H1 (cell line): ENCODE results near the gene PAPSS2. TPM values are rescaled to one million over a fixed set of nuclear protein-coding genes. Genes with fewer than 3 reads are reported as not detected.

ENCODE experiments used
- CTCF ChIA-PET: fragments of 300-600 bp; sonication (Branson Sonifier 250); formaldehyde crosslinking; loops from one replicate; lab custom pipeline; 2021; ENCODE audit not compliant: partially characterized antibody; lab: Charles Lee
- POLR2A ChIA-PET: fragments of 300-600 bp; sonication (Branson Sonifier 250); formaldehyde crosslinking; loops from one replicate; lab custom pipeline; 2021; ENCODE audit warnings: inconsistent platforms; ENCODE audit not compliant: partially characterized antibody; lab: Charles Lee
- DNase-seq, 2 experiments: peaks; one replicate each; pipeline versions ENCODE4 v3.0.0 to v3.0.0-alpha.2; 2010 to 2022; ENCODE audit warnings: low spot score in 2 of 2, low read depth in 1 of 2, mixed read lengths in 1 of 2
- FAIRE-seq: peaks from 2 replicates; lab custom pipeline; 2011; peaks lifted over from hg19 to GRCh38; lab: Jason Lieb, UNC
- H2AFZ ChIP-seq: 2 replicates; pipeline ENCODE4 v1.8.1; 2012; ENCODE audit warnings: low read length, inconsistent platforms
- H2AK5ac ChIP-seq: 2 replicates; pipeline ENCODE4 v1.6.1; 2013; ENCODE audit warnings: low read depth, low read length
- H2BK120ac ChIP-seq: replicated peaks from 2 replicates; pipeline ENCODE3; 2013; ENCODE audit warnings: low read depth, low read length, inconsistent platforms
- H2BK12ac ChIP-seq: 2 replicates; pipeline ENCODE4 v1.6.1; 2013; ENCODE audit warnings: low read depth, low read length
- H2BK15ac ChIP-seq: 2 replicates; pipeline ENCODE4 v1.6.1; 2013; ENCODE audit warnings: low read length
- H2BK20ac ChIP-seq: 2 replicates; pipeline ENCODE4 v1.6.1; 2013; ENCODE audit warnings: low read length
- H2BK5ac ChIP-seq: 2 replicates; pipeline ENCODE4 v1.6.1; 2013; ENCODE audit warnings: low read depth, low read length
- H3K14ac ChIP-seq: 2 replicates; pipeline ENCODE4 v1.6.1; 2013; ENCODE audit warnings: inconsistent platforms; ENCODE audit not compliant: insufficient read length
- H3K18ac ChIP-seq: 2 replicates; pipeline ENCODE4 v1.6.1; 2013; ENCODE audit warnings: low read length; ENCODE audit errors: extremely low read depth
- H3K23ac ChIP-seq: 2 replicates; pipeline ENCODE4 v1.6.1; 2013; ENCODE audit warnings: inconsistent platforms; ENCODE audit not compliant: insufficient read length
- H3K23me2 ChIP-seq: 2 replicates; pipeline ENCODE4 v1.6.1; 2013; ENCODE audit warnings: low read depth, low read length
- H3K27ac ChIP-seq: 2 replicates; pipeline ENCODE4 v1.6.1; 2011; ENCODE audit warnings: low read depth, low read length, inconsistent platforms
- H3K27me3 ChIP-seq, 4 experiments: replicated peaks in 1 of 4; 1 replicate in 1 of 4; 2 replicates in 3 of 4; pipeline versions ENCODE4 v1.6.1 to v1.8.1; 2011 to 2013; ENCODE audit warnings: low read length in 3 of 4, mild to moderate bottlenecking in 3 of 4, inconsistent platforms in 2 of 4, mixed read lengths in 2 of 4, moderate library complexity in 1 of 4; ENCODE audit not compliant: control insufficient read depth in 3 of 4, insufficient read depth in 3 of 4; ENCODE audit errors: extremely low read depth in 1 of 4
- H3K36me3 ChIP-seq, 4 experiments: 2 replicates each; pipeline versions ENCODE4 v1.6.1 to v1.8.1; 2011 to 2013; ENCODE audit warnings: mild to moderate bottlenecking in 4 of 4, low read length in 3 of 4, moderate library complexity in 2 of 4, control low read depth in 1 of 4, inconsistent platforms in 1 of 4; ENCODE audit not compliant: insufficient read depth in 4 of 4, control insufficient read depth in 2 of 4
- H3K4ac ChIP-seq: replicated peaks from 2 replicates; pipeline ENCODE3; 2013; ENCODE audit warnings: low read length, low read depth, mixed read lengths, inconsistent platforms; ENCODE audit not compliant: insufficient read length
- H3K4me1 ChIP-seq, 4 experiments: replicated peaks in 1 of 4; 1 replicate in 1 of 4; 2 replicates in 3 of 4; pipeline versions ENCODE4 v1.6.1 to v1.8.1; 2011 to 2013; ENCODE audit warnings: low read length in 3 of 4, inconsistent platforms in 2 of 4, mixed read lengths in 1 of 4; ENCODE audit not compliant: insufficient read depth in 4 of 4, control insufficient read depth in 3 of 4
- H3K4me2 ChIP-seq, 2 experiments: 2 replicates each; pipeline versions ENCODE4 v1.6.1 to v1.8.1; 2011 to 2013; ENCODE audit warnings: low read depth in 2 of 2, low read length in 2 of 2, control low read depth in 1 of 2, inconsistent platforms in 1 of 2, mild to moderate bottlenecking in 1 of 2; ENCODE audit not compliant: insufficient read depth in 1 of 2
- H3K4me3 ChIP-seq, 4 experiments: fragments of 200-600, 300-600 bp in 1 of 4; sonication (generic), shearing (Covaris generic), sonication (Bioruptor Twin) in 1 of 4; 2 replicates each; pipeline versions ENCODE4 v1.5.1 to v1.8.1; 2011 to 2016; ENCODE audit warnings: low read length in 4 of 4, low read depth in 3 of 4, control low read depth in 2 of 4, inconsistent platforms in 2 of 4, mild to moderate bottlenecking in 2 of 4, mixed read lengths in 1 of 4, moderate library complexity in 1 of 4; ENCODE audit not compliant: insufficient read depth in 2 of 4; ENCODE audit errors: extremely low read depth in 1 of 4
- H3K56ac ChIP-seq: replicated peaks from 2 replicates; pipeline ENCODE3; 2013; ENCODE audit warnings: low read depth, mild to moderate bottlenecking, mixed read lengths, low read length, inconsistent platforms; ENCODE audit not compliant: insufficient read length
- H3K79me1 ChIP-seq: 2 replicates; pipeline ENCODE4 v1.6.1; 2013; ENCODE audit warnings: low read depth, low read length, control low read depth
- H3K79me2 ChIP-seq, 2 experiments: 2 replicates each; pipeline versions ENCODE4 v1.6.1 to v1.8.1; 2012 to 2013; ENCODE audit warnings: low read length in 2 of 2, mild to moderate bottlenecking in 2 of 2, inconsistent platforms in 1 of 2; ENCODE audit not compliant: insufficient read depth in 2 of 2, control insufficient read depth in 1 of 2
- H3K9ac ChIP-seq, 4 experiments: replicated peaks in 1 of 4; 1 replicate in 1 of 4; 2 replicates in 3 of 4; pipeline versions ENCODE4 v1.6.1 to v1.8.1; 2011 to 2013; ENCODE audit warnings: low read depth in 3 of 4, low read length in 3 of 4, control low read depth in 2 of 4, mild to moderate bottlenecking in 2 of 4, moderate library complexity in 2 of 4, inconsistent platforms in 1 of 4; ENCODE audit errors: extremely low read depth in 1 of 4
- H3K9me3 ChIP-seq, 2 experiments: 2 replicates each; pipeline versions ENCODE4 v1.6.1 to v1.8.1; 2012 to 2013; ENCODE audit warnings: mild to moderate bottlenecking in 2 of 2, moderate library complexity in 2 of 2, control low read depth in 1 of 2, inconsistent platforms in 1 of 2, low read depth in 1 of 2, low read length in 1 of 2, mixed read lengths in 1 of 2; ENCODE audit not compliant: insufficient read depth in 2 of 2
- H4K20me1 ChIP-seq, 2 experiments: replicated peaks in 1 of 2; 2 replicates each; pipeline versions ENCODE3 to v1.8.1; 2011 to 2013; ENCODE audit warnings: inconsistent platforms in 2 of 2, low read length in 2 of 2, mild to moderate bottlenecking in 1 of 2; ENCODE audit not compliant: insufficient read depth in 2 of 2, control insufficient read depth in 1 of 2
- H4K5ac ChIP-seq: 2 replicates; pipeline ENCODE4 v1.6.1; 2013; ENCODE audit warnings: low read length, low read depth, mixed read lengths, inconsistent platforms; ENCODE audit not compliant: insufficient read length
- H4K8ac ChIP-seq: 2 replicates; pipeline ENCODE4 v1.8.0; 2013; ENCODE audit warnings: mild to moderate bottlenecking, moderate library complexity, low read length, inconsistent platforms; ENCODE audit not compliant: insufficient read depth; ENCODE audit errors: extremely low read depth
- H4K91ac ChIP-seq: replicated peaks from 2 replicates; pipeline ENCODE3; 2013; ENCODE audit warnings: low read length, mixed read lengths, inconsistent platforms; ENCODE audit not compliant: insufficient read length
- CBX5 ChIP-seq: fragments of 300-800, 300-1000 bp; sonication (generic); IDR thresholded peaks from 2 replicates; pipeline ENCODE4 v1.7.1; 2016; ENCODE audit warnings: antibody characterized with exemption, low read length, low read depth
- CEBPB ChIP-seq: IDR thresholded peaks from 2 replicates; pipeline ENCODE4 v1.6.1; 2012; ENCODE audit warnings: low read depth, low read length
- CHD2 ChIP-seq: IDR thresholded peaks from 2 replicates; pipeline ENCODE4 v1.6.1; 2012; ENCODE audit warnings: low read length, improper control_type of control experiment
- EP300 ChIP-seq, 2 experiments: IDR thresholded peaks; 1 replicate in 1 of 2; 2 replicates in 1 of 2; pipeline ENCODE4 v1.6.1; 2011 to 2012; ENCODE audit warnings: low read depth in 2 of 2, low read length in 2 of 2, mild to moderate bottlenecking in 2 of 2, borderline replicate concordance in 1 of 2, inconsistent platforms in 1 of 2, moderate library complexity in 1 of 2
- EZH2 ChIP-seq: fragments of 200-600 bp; sonication (generic); IDR thresholded peaks from 2 replicates; pipeline ENCODE4 v1.7.1; 2012; ENCODE audit warnings: low read depth, mild to moderate bottlenecking, moderate library complexity, low read length, inconsistent platforms; ENCODE audit not compliant: severe bottlenecking
- GABPA ChIP-seq: IDR thresholded peaks from 2 replicates; pipeline ENCODE4 v1.6.1; 2011; ENCODE audit warnings: mild to moderate bottlenecking, low read length, moderate library complexity, borderline replicate concordance; ENCODE audit not compliant: insufficient read depth
- HDAC6 ChIP-seq: IDR thresholded peaks from one replicate; pipeline ENCODE4 v1.7.1; 2012; ENCODE audit warnings: low read depth, mild to moderate bottlenecking, inconsistent platforms, low read length, moderate library complexity
- MAFK ChIP-seq: IDR thresholded peaks from 2 replicates; pipeline ENCODE4 v1.6.1; 2012; ENCODE audit warnings: low read depth, mild to moderate bottlenecking, improper control_type of control experiment, low read length
- MAX ChIP-seq: IDR thresholded peaks from 2 replicates; pipeline ENCODE4 v1.6.1; 2012; ENCODE audit warnings: inconsistent platforms
- NRF1 ChIP-seq: IDR thresholded peaks from 2 replicates; pipeline ENCODE4 v1.6.1; 2011; ENCODE audit warnings: mild to moderate bottlenecking, low read depth, low read length, improper control_type of control experiment
- POLR2A ChIP-seq, 2 experiments: IDR thresholded peaks; 1 replicate in 1 of 2; 2 replicates in 1 of 2; pipeline ENCODE4 v1.6.1; 2011; ENCODE audit warnings: low read depth in 2 of 2, low read length in 2 of 2, mild to moderate bottlenecking in 2 of 2; ENCODE audit errors: control extremely low read depth in 1 of 2
- POLR2AphosphoS5 ChIP-seq: IDR thresholded peaks from 2 replicates; pipeline ENCODE4 v1.6.1; 2011; ENCODE audit warnings: low read depth, low read length
- SIN3A ChIP-seq, 2 experiments: IDR thresholded peaks in 1 of 2; conservative IDR thresholded peaks in 1 of 2; 2 replicates each; pipeline ENCODE4 v1.6.1; 2011 to 2012; ENCODE audit warnings: low read length in 2 of 2, improper control_type of control experiment in 1 of 2, low read depth in 1 of 2, mild to moderate bottlenecking in 1 of 2
- SIRT6 ChIP-seq: IDR thresholded peaks from one replicate; pipeline ENCODE4 v1.7.1; 2012; ENCODE audit warnings: low read length, inconsistent platforms
- SP1 ChIP-seq: IDR thresholded peaks from 2 replicates; pipeline ENCODE4 v1.6.1; 2011; ENCODE audit warnings: low read depth, low read length
- YY1 ChIP-seq: IDR thresholded peaks from 2 replicates; pipeline ENCODE4 v1.6.1; 2011; ENCODE audit warnings: low read depth, mild to moderate bottlenecking, low read length
- polyA plus RNA-seq, 7 experiments: library from polyadenylated mRNA; depleted of rRNA in 3 of 7; stranded (reverse) in 5 of 7; unstranded in 2 of 7; fragments of >200 nt in 5 of 7; fragments of 200-250 nt in 2 of 7; gene quantifications; 1 replicate in 5 of 7; 2 replicates in 1 of 7; 4 replicates in 1 of 7; pipeline versions ENCODE4 v1.2.1 to v1.2.3, GENCODE V29; 2011 to 2013; ENCODE audit warnings: missing spikeins in 2 of 7, mixed read lengths in 2 of 7
- total RNA-seq: library from RNA; stranded (reverse); fragmentation: NEBNext Ultra II Directional; extraction: Animal tissue kit (Norgen Biotek cat#: 25700); gene quantifications from 2 replicates; pipeline ENCODE4 v1.2.1, GENCODE V29; 2021

PAPSS2 gene
- total and polyA plus RNA-seq, 2 of the 8 experiments (the other 6 are each of a cell fraction or from before 2014, with no cell fraction given): 7.6 to 20.2 TPM

- Histone ChIP-seq H2BK15ac (no peak overlapping the region), H3K79me2 (no peaks in the 10 kb centered on the region), H3K36me3 (peaks cover 0 to 11% (median 2%) of the 10 kb centered on the region in 4 experiments; a peak in 3 of 8 replicates), H4K5ac (no peak overlapping the region), H4K91ac (no peak overlapping the region), H3K56ac (no peak overlapping the region), H2AK5ac (no peak overlapping the region), H3K18ac (no peak overlapping the region), H3K4ac (no peak overlapping the region), H4K8ac (no peak overlapping the region), H3K27me3 (no peaks in the 10 kb centered on the region), H2BK12ac (no peak overlapping the region), H4K20me1 (no peaks in the 10 kb centered on the region), H3K4me2 (no peak overlapping the region), H3K14ac (no peak overlapping the region), H3K9me3 (no peaks in the 10 kb centered on the region), H3K79me1 (no peaks in the 10 kb centered on the region), H3K23me2 (no peaks in the 10 kb centered on the region), H3K4me1 (peaks cover 0 to 3% (median 0%) of the 10 kb centered on the region in 4 experiments; a peak in 1 of 7 replicates), H3K4me3 (no peak overlapping the region), H2BK20ac (no peak overlapping the region), H2BK120ac (no peak overlapping the region), H3K9ac (no peak overlapping the region), H3K27ac (no peak overlapping the region), H3K23ac (no peak overlapping the region), H2BK5ac (no peak overlapping the region), H2AFZ (no peak overlapping the region)
- ChIA-PET CTCF (interaction anchor here (0.6 to 1.0 kb wide), 2 partner anchors 72 to 207 kb away, joined by 3 read pairs; no protein-coding TSS in a partner anchor), POLR2A (interaction anchor here (0.9 to 1.3 kb wide), 3 partner anchors 9 to 123 kb away, joined by 3 to 4 read pairs (median 3); partner anchors contain the start of genes KLLN and PTEN)
- no peak for DNase-seq
- FAIRE-seq: no peak
- no peak for TF ChIP-seq POLR2A (IDR thresholded peaks at IDR 0.05; ENCODE audit: control extremely low read depth in 1 of 2, low read depth in 2 of 2, low read length in 2 of 2)
- TF ChIP-seq CEBPB: no peak
- no peak for TF ChIP-seq CHD2
- TF ChIP-seq SP1: no peak
- TF ChIP-seq CBX5: no peak
- no peak for TF ChIP-seq HDAC6
- no peak for TF ChIP-seq EZH2
- no peak for TF ChIP-seq MAFK
- TF ChIP-seq EP300 (IDR thresholded peaks at IDR 0.05; ENCODE audit: borderline replicate concordance in 1 of 2, low read depth in 2 of 2, low read length in 2 of 2): no peak
- no peak for TF ChIP-seq SIRT6
- no peak for TF ChIP-seq SIN3A (conservative IDR thresholded peaks at IDR 0.05 in 1 of 2, IDR thresholded peaks at IDR 0.05 in 1 of 2; ENCODE audit: low read depth in 1 of 2, low read length in 2 of 2)
- TF ChIP-seq POLR2AphosphoS5: no peak
- no peak for TF ChIP-seq YY1
- TF ChIP-seq GABPA: no peak
- no peak for TF ChIP-seq MAX
- no peak for TF ChIP-seq NRF1
These were observed 80.6 kb downstream of the PAPSS2 start for GRCh38 chr10:87740254-87740655.
